ENCODE results near the gene ENOX1. TPM values are rescaled to one million over a fixed set of nuclear protein-coding genes. Genes with fewer than 3 reads are reported as not detected.

The ENOX1 gene
- total RNA-seq, 1 donor from 2014 or later, result 0.71 TPM

DNA sequence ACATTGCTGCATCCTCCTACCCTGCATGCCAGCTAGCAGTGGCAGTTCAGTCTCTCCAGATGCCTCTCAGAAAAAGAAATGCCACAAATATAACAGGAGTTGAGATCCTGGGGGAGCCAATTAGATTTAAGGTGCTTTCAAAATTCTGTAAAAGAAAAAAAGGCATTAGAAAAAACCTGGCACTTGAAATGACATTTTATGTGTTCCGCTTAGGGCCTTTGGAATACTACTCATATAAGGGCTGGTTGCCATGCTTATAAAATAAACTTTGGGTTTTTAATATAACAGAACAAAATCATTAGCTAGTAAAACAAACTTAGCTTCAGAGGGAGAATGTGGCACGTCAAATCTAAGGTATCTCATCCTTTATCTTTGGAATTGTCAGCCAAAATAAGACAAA lies 104.1 kb downstream of the ENOX1 start:
- Histone ChIP-seq H3K4me3 (ENCODE audit: low read depth, low read length) (no peak overlapping the region), H3K27me3 (ENCODE audit: control insufficient read depth, insufficient read depth, low read length) (no peaks in the 10 kb centered on the region), H3K36me3 (ENCODE audit: control insufficient read depth, insufficient read depth, low read length) (no peaks in the 10 kb centered on the region)
- no peak for DNase-seq (ENCODE audit: low read depth)
- TF ChIP-seq, protein P1, sequence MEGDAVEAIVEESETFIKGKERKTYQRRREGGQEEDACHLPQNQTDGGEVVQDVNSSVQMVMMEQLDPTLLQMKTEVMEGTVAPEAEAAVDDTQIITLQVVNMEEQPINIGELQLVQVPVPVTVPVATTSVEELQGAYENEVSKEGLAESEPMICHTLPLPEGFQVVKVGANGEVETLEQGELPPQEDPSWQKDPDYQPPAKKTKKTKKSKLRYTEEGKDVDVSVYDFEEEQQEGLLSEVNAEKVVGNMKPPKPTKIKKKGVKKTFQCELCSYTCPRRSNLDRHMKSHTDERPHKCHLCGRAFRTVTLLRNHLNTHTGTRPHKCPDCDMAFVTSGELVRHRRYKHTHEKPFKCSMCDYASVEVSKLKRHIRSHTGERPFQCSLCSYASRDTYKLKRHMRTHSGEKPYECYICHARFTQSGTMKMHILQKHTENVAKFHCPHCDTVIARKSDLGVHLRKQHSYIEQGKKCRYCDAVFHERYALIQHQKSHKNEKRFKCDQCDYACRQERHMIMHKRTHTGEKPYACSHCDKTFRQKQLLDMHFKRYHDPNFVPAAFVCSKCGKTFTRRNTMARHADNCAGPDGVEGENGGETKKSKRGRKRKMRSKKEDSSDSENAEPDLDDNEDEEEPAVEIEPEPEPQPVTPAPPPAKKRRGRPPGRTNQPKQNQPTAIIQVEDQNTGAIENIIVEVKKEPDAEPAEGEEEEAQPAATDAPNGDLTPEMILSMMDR (IDR thresholded peaks at IDR 0.05; ENCODE audit: insufficient read depth, low read length, poor library complexity, severe bottlenecking), result no peak

DNA sequence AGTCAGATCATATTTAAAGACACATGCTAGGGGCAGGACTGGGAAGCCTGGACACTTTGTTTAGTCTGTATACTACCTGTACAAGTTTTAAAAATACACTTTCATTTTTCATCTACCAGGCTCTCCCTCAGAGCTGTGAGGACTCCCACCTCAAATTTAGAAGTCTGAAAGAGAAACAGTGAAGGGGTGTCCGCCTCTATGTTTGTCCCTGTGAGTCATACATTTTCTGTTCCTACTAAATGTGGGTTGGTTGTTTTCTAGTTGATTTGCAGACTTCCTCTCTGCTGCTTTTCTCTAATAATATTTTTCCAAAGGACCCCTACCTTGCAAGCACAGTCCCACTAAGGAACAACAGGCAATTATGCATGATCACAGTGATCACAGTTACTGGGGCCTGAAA lies 110.5 kb downstream of the ENOX1 start:
- Histone ChIP-seq H3K36me3 (ENCODE audit: control insufficient read depth, insufficient read depth, low read length) (no peaks in the 10 kb centered on the region), H3K4me3 (ENCODE audit: low read depth, low read length) (no peak overlapping the region), H3K27me3 (ENCODE audit: control insufficient read depth, insufficient read depth, low read length) (no peaks in the 10 kb centered on the region)
- TF ChIP-seq, protein P1 (IDR thresholded peaks at IDR 0.05; ENCODE audit: insufficient read depth, low read length, poor library complexity, severe bottlenecking), result no peak
- DNase-seq (ENCODE audit: low read depth), result no peak

DNA sequence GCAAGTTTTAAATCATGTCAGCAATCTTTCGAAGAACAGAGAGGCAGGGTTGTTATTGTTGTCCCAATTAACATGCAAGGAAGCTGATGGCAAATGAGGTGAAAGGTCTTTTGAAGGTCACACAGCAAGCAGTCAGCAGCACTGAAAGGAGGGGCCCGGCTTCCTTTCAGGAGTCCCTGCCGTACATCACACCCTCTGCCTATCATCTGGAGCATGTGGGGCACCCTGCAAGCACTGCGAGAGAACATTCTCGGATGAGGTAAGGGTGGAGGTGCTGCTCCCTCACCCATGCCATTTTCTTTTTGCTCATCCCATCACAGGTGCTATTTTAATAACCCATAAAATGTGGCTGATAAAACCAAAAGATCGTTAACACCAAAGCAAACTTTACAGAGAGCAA lies 111.2 kb downstream of the ENOX1 start:
- TF ChIP-seq, protein P1 (IDR thresholded peaks at IDR 0.05; ENCODE audit: insufficient read depth, low read length, poor library complexity, severe bottlenecking), result no peak
- H3K36me3 ChIP-seq (ENCODE audit: control insufficient read depth, insufficient read depth, low read length), result no peaks in the 10 kb centered on the region
- H3K4me3 ChIP-seq (ENCODE audit: low read depth, low read length), result no peak overlapping the region
- H3K27me3 ChIP-seq (ENCODE audit: control insufficient read depth, insufficient read depth, low read length), result no peaks in the 10 kb centered on the region
- no peak for DNase-seq (ENCODE audit: low read depth)

DNA sequence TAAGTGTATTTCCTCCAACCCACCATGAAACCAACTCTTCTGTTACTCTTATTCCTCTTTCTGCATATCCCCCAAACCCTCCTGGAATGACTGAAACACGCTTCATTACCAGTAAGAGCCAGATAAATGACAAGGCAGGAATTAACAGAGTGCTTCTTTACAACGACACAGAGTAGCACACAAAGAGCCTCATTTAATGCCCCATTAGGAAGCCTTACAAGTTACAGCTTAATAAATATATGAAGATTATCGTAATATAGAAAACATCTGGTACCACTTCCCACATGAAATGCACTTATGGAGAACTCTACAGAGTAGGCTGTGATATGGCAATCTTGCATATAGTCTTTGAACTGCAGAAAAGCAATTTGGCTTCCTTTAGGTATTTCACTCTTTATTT lies 116.8 kb downstream of the ENOX1 start:
- TF ChIP-seq, protein P1 (IDR thresholded peaks at IDR 0.05; ENCODE audit: insufficient read depth, low read length, poor library complexity, severe bottlenecking), result no peak
- H3K4me3 ChIP-seq (ENCODE audit: low read depth, low read length), result no peak overlapping the region
- H3K27me3 ChIP-seq (ENCODE audit: control insufficient read depth, insufficient read depth, low read length), result no peaks in the 10 kb centered on the region
- no peaks in the 10 kb centered on the region for H3K36me3 ChIP-seq (ENCODE audit: control insufficient read depth, insufficient read depth, low read length)
- no peak for DNase-seq (ENCODE audit: low read depth)

DNA sequence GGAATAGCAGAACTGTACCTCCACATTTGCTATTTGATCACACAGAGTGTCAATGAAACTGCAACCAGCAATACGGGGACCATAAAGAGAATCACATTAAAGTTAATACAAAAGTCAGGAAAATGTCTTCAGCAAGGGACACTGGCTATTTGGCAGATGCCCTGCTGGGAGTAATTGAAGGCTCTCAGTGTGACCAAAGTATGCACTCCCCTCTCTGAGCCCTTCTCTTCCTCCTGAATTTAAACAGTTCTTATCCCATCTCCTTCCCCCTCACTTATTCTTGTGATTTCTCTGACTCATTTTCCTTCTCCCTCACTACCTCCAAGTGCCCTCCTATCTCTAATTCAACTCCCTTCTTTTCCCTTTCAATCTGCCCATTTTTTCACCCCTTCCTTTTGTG lies 117.7 kb downstream of the ENOX1 start:
- no peak overlapping the region for H3K4me3 ChIP-seq (ENCODE audit: low read depth, low read length)
- no peak for DNase-seq (ENCODE audit: low read depth)
- H3K27me3 ChIP-seq (ENCODE audit: control insufficient read depth, insufficient read depth, low read length), result no peaks in the 10 kb centered on the region
- H3K36me3 ChIP-seq (ENCODE audit: control insufficient read depth, insufficient read depth, low read length), result no peaks in the 10 kb centered on the region
- TF ChIP-seq, protein P1 (IDR thresholded peaks at IDR 0.05; ENCODE audit: insufficient read depth, low read length, poor library complexity, severe bottlenecking), result no peak

DNA sequence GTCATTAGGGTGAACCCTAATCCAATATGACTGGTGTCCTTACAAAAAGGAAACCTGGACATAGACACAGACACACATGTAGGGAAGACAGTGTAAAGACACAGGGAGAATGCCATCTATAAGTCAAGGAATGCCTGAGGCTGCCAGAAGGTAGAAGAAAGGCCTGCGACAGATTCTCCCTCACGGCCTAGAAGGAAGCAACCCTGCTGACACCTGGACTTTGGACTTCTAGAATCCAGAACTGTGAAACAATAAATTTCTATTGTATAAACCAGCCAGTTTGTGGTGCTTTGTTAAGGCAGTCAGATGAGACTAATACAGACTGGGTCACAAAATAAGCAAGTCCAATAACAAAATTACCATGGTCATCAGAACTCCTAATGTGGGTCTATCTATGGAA lies 120.4 kb downstream of the ENOX1 start:
- Histone ChIP-seq H3K27me3 (ENCODE audit: control insufficient read depth, insufficient read depth, low read length) (no peaks in the 10 kb centered on the region), H3K4me3 (ENCODE audit: low read depth, low read length) (no peak overlapping the region), H3K36me3 (ENCODE audit: control insufficient read depth, insufficient read depth, low read length) (no peaks in the 10 kb centered on the region)
- DNase-seq (ENCODE audit: low read depth), result no peak
- TF ChIP-seq, protein P1 (IDR thresholded peaks at IDR 0.05; ENCODE audit: insufficient read depth, low read length, poor library complexity, severe bottlenecking), result no peak

Measured in kidney epithelial cell (primary cell).